M059J (cell line): ENCODE data around the gene INSYN1. TPM values are rescaled to one million over a fixed set of nuclear protein-coding genes. Genes with fewer than 3 reads are reported as not detected.
A peak's percentile ranks its signal among the peaks of the same experiment; 100 is the strongest.

Experiments used
- DNase-seq: peaks from one replicate; pipeline ENCODE4 v3.0.0-alpha.2; 2012; ENCODE audit warnings: low read depth
- total RNA-seq: library from RNA; depleted of rRNA; stranded (reverse); fragments of >200 nt; shearing (Covaris generic); gene quantifications from 2 replicates; pipeline ENCODE4 v1.2.3, GENCODE V29; 2014; rRNA removed

Gene INSYN1
- total RNA-seq, 1 experiment from 2014 or later: 0.39 TPM

GRCh38 chr15:73687351-73687750 lies 65.8 kb downstream of the INSYN1 start:
- no peak for DNase-seq

DNA sequence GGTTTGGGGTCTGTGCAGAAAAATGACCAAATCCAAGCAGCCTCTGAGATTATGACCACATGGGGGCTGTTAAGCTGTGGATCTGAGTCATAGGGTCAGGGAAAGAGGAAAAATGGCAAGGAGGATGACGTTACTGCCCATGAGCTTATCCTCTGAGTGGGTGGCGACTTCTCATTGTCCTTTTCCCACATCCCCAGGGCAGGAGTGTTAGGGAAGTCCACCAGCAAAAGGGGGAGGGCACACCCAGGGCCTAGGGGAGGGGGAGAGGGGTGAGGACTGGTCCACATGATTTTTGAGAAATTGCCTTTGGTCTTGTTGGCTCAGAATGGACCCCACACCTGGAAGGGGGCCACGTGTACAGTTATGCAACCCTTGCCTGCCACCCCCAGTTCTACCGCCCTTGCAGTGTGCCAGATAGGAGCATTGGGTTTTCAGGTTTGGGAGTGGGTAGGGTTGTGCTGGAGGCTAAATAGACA lies 66.3 kb downstream of the INSYN1 start:
- peak; percentile 90 for DNase-seq

GRCh38 chr15:73685981-73686380 lies 67.2 kb downstream of the INSYN1 start:
- no peak for DNase-seq

Other genes with a start within 250 kb of the INSYN1 start
- 90.3 and 100 TPM in 2 replicates for gene NPTN, start 120.0 kb downstream of the INSYN1 start, total RNA-seq
- gene CD276, start 69.0 kb downstream of the INSYN1 start, total RNA-seq: 92.9 and 97.0 TPM in 2 replicates
- gene TBC1D21, start 120.2 kb upstream of the INSYN1 start, total RNA-seq: not detected in 2 replicates
- gene LOXL1, start 173.1 kb upstream of the INSYN1 start, total RNA-seq: 120 and 189 TPM in 2 replicates
- 12.5 and 19.9 TPM in 2 replicates for gene STOML1, start 238.9 kb upstream of the INSYN1 start, total RNA-seq
- 24.5 and 74.6 TPM in 2 replicates for gene PML, start 241.4 kb upstream of the INSYN1 start, total RNA-seq